Fibroblast of the aortic adventitia (primary cell): Measurements from ENCODE around the gene RNF115. TPM values are rescaled to one million over a fixed set of nuclear protein-coding genes. Genes with fewer than 3 reads are reported as not detected.

ENCODE experiments used
- DNase-seq: peaks from one replicate; pipeline ENCODE4 v3.0.0-alpha.2; 2010; ENCODE audit warnings: low read depth
- H3K4me3 ChIP-seq: 2 replicates; pipeline ENCODE4 v1.5.1; 2011; ENCODE audit warnings: low read depth, mild to moderate bottlenecking, control low read depth, low read length, moderate library complexity
- CTCF ChIP-seq: IDR thresholded peaks from 2 replicates; pipeline ENCODE4 v1.5.1; 2011; ENCODE audit warnings: mild to moderate bottlenecking, low read length, control low read depth, inconsistent platforms; ENCODE audit not compliant: insufficient read depth
- total RNA-seq: library from RNA; depleted of rRNA; stranded (reverse); fragments of >200 nt; gene quantifications from 2 replicates; pipeline ENCODE4 v1.2.3, GENCODE V29; 2012; ENCODE audit warnings: low replicate concordance

Gene RNF115
- total RNA-seq, 1 donor, result 33.5 TPM

DNA sequence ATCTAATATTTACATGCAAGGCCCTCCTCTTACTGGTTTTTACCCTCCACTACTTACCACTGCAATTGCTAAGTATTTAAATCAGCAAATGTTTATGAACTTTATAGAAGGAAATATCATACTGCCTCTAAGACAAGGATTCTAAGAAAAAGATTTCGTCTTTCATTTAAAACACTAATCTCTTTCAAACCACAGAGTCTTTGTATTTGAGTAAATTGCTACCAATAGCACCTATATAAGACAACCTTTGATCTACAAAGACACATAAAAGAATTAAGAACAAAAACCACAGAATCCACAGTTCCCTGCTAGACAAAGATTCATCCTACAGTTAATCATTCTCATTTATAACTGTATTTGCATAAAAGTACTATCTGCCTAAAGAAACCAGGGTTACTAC, 37.6 kb downstream of the RNF115 start:
- TF ChIP-seq CTCF, result no peak
- no peak overlapping the region for H3K4me3 ChIP-seq
- no peak for DNase-seq

DNA sequence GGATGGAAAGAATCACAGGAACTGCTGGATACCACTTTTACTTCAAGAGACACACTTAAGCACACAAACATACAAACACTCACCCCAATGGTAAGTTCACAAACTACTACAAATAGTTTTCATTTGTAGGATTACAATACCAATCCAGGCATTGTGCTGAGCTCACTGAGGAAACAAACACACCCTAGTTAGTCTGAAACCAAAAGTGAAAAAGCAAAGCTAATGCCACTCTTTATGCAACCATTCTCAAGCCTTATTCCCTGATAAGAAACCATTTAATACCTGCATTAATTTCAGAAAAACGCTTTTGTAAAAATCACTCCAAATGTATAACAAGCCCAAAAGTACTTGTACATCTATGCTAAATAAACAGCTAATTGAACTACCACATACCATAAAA, 38.3 kb downstream of the RNF115 start:
- no peak for TF ChIP-seq CTCF
- no peak overlapping the region for H3K4me3 ChIP-seq
- DNase-seq, result peak; percentile 23

DNA sequence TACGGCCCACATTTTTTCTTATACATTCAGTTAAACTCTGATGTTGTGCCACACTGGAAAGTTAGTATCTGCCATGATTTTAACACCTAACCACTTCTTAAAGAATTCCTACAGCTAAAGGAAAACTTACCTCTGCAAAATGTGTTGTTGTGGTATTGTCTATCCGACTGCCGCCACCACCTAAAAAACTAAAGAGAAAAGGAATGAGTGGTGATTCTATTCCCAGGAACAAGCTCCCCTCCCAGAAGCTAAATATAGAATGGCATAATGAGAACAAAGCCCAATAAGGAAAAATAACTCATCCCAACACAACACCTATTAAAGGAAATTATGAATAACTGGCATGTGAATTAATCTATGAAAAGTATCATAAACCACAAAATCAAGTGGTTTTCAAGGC, 39.5 kb downstream of the RNF115 start:
- no peak overlapping the region for H3K4me3 ChIP-seq
- DNase-seq, result no peak
- TF ChIP-seq CTCF, result no peak

GRCh38 chr1:145782272-145783099, 41.4 kb downstream of the RNF115 start:
- TF ChIP-seq CTCF, result no peak
- no peak overlapping the region for H3K4me3 ChIP-seq
- DNase-seq, result peak; percentile 94

DNA sequence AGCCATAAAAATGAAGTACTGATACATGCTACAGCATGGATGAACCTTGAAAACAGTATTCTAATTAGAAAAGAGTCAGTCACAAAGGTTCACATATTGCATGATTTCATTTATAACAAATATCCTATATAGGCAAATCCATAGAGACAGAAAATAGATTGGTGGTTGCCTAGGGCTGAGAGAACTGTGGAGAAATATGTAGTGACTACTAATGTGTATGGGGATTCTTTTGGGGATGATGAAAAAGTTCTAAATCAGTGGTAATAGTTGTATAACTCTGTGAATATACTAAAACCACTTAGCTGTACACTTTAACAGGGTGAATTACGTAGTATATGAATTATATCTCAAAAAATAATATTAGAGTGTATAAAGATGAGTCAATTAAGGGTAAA, 45.8 kb downstream of the RNF115 start:
- H3K4me3 ChIP-seq, result no peak overlapping the region
- TF ChIP-seq CTCF, result no peak
- DNase-seq, result peak; percentile 60

- no peak overlapping the region for H3K4me3 ChIP-seq
- no peak for TF ChIP-seq CTCF
- peak; percentile 52 for DNase-seq
Observed at GRCh38 chr1:145777357-145778145, 46.3 kb downstream of the RNF115 start.
